ENCODE data around the gene ENPP4. TPM values are rescaled to one million over a fixed set of nuclear protein-coding genes. Genes with fewer than 3 reads are reported as not detected.

The ENPP4 gene
- polyA plus RNA-seq, 1 donor from 2014 or later: 8.2 TPM

Other genes starting within 250 kb of the ENPP4 start
- gene CLIC5, start 114.1 kb upstream of the ENPP4 start, polyA plus RNA-seq (ENCODE audit: insufficient read depth, low read depth, low replicate concordance): 1.1 TPM
- gene ENPP5, start 41.0 kb downstream of the ENPP4 start, polyA plus RNA-seq (ENCODE audit: insufficient read depth, low read depth, low replicate concordance): 3.1 TPM

Data from brain (organoid and tissue), 1 donor.